ENCODE measurements around the gene MTA2.

DNA sequence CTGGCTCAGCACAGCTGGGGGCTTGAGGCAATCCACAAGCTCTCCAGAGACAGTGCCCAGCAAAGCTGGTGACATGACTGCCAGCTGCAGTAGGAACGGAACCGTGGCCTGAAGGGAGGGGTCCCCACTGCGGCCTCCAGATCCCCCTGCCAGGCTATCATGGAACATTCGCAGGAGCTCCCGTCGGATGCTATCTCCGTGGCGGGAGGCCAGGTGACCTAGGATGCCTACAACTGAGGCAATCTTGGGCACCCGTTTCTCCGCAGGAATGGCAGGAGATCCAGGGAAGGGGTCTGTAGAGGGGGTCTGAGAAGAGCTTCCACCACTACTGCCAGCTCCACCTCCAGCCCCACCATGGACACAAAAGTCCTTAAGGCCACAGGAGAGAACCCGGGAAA lies 47.3 kb upstream of the MTA2 start:
- TF ChIP-seq OSR1 (CRISPR knock-in tag; IDR thresholded peaks at IDR 0.05) (no peak), ARNTL (CRISPR knock-in tag; IDR thresholded peaks at IDR 0.05; ENCODE audit: borderline replicate concordance, low read depth) (no peak), GLIS3 (CRISPR knock-in tag; IDR thresholded peaks at IDR 0.05) (no peak), TCF4 (CRISPR knock-in tag; IDR thresholded peaks at IDR 0.05; ENCODE audit: borderline replicate concordance) (no peak), ISL1 (CRISPR knock-in tag; IDR thresholded peaks at IDR 0.05) (no peak), ZFP3 (CRISPR knock-in tag; IDR thresholded peaks at IDR 0.05) (no peak)
- TF ChIP-seq, protein P1, sequence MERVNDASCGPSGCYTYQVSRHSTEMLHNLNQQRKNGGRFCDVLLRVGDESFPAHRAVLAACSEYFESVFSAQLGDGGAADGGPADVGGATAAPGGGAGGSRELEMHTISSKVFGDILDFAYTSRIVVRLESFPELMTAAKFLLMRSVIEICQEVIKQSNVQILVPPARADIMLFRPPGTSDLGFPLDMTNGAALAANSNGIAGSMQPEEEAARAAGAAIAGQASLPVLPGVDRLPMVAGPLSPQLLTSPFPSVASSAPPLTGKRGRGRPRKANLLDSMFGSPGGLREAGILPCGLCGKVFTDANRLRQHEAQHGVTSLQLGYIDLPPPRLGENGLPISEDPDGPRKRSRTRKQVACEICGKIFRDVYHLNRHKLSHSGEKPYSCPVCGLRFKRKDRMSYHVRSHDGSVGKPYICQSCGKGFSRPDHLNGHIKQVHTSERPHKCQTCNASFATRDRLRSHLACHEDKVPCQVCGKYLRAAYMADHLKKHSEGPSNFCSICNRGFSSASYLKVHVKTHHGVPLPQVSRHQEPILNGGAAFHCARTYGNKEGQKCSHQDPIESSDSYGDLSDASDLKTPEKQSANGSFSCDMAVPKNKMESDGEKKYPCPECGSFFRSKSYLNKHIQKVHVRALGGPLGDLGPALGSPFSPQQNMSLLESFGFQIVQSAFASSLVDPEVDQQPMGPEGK (CRISPR knock-in tag; IDR thresholded peaks at IDR 0.05; ENCODE audit: borderline replicate concordance): no peak
- TF ChIP-seq, protein P2, sequence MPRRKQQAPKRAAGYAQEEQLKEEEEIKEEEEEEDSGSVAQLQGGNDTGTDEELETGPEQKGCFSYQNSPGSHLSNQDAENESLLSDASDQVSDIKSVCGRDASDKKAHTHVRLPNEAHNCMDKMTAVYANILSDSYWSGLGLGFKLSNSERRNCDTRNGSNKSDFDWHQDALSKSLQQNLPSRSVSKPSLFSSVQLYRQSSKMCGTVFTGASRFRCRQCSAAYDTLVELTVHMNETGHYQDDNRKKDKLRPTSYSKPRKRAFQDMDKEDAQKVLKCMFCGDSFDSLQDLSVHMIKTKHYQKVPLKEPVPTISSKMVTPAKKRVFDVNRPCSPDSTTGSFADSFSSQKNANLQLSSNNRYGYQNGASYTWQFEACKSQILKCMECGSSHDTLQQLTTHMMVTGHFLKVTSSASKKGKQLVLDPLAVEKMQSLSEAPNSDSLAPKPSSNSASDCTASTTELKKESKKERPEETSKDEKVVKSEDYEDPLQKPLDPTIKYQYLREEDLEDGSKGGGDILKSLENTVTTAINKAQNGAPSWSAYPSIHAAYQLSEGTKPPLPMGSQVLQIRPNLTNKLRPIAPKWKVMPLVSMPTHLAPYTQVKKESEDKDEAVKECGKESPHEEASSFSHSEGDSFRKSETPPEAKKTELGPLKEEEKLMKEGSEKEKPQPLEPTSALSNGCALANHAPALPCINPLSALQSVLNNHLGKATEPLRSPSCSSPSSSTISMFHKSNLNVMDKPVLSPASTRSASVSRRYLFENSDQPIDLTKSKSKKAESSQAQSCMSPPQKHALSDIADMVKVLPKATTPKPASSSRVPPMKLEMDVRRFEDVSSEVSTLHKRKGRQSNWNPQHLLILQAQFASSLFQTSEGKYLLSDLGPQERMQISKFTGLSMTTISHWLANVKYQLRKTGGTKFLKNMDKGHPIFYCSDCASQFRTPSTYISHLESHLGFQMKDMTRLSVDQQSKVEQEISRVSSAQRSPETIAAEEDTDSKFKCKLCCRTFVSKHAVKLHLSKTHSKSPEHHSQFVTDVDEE (CRISPR knock-in tag; IDR thresholded peaks at IDR 0.05): no peak
- TF ChIP-seq, protein P3, sequence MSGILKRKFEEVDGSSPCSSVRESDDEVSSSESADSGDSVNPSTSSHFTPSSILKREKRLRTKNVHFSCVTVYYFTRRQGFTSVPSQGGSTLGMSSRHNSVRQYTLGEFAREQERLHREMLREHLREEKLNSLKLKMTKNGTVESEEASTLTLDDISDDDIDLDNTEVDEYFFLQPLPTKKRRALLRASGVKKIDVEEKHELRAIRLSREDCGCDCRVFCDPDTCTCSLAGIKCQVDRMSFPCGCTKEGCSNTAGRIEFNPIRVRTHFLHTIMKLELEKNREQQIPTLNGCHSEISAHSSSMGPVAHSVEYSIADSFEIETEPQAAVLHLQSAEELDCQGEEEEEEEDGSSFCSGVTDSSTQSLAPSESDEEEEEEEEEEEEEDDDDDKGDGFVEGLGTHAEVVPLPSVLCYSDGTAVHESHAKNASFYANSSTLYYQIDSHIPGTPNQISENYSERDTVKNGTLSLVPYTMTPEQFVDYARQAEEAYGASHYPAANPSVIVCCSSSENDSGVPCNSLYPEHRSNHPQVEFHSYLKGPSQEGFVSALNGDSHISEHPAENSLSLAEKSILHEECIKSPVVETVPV (CRISPR knock-in tag; IDR thresholded peaks at IDR 0.05): no peak

Data from SK-N-SH treated with all-trans-retinoic acid at 6 μM for 48 hours (cell line).